ENCODE data around the gene SYNGR1. TPM values are rescaled to one million over a fixed set of nuclear protein-coding genes. Genes with fewer than 3 reads are reported as not detected.
A peak's percentile ranks its signal among the peaks of the same experiment; 100 is the strongest.
"Not testable (repeated sequence)": the region's sequence is repeated elsewhere in the genome, so short reads cannot be mapped to it uniquely, and the experiment has no call there.

SYNGR1 gene
- total RNA-seq, 1 experiment from 2014 or later, result 47.7 TPM

GRCh38 chr22:39320616-39321029, 29.2 kb upstream of the SYNGR1 start:
- H3K79me2 ChIP-seq (ENCODE audit: low read length), result peaks cover 36% of the 10 kb centered on the region
- DNase-seq; H2AFZ ChIP-seq (ENCODE audit: low read length); H3K27me3 ChIP-seq (ENCODE audit: low read length); H3K9me2 ChIP-seq (replicated peaks; ENCODE audit: insufficient read depth, low read length); H3K9me3 ChIP-seq (ENCODE audit: low read length): not testable (repeated sequence)
- peak overlapping the region; percentile 99 for H3K4me2 ChIP-seq (ENCODE audit: low read depth, low read length, poor library complexity, severe bottlenecking)
- H3K4me1 ChIP-seq (ENCODE audit: low read length), result peaks cover 32% of the 10 kb centered on the region
- H4K20me1 ChIP-seq (ENCODE audit: insufficient read depth, low read depth, low read length), result peaks cover 35% of the 10 kb centered on the region
- peak overlapping the region; percentile 99 for H3K9ac ChIP-seq (ENCODE audit: low read length)
- H3K4me3 ChIP-seq (ENCODE audit: low read length), result peak overlapping the region; percentile 81; the same call in 1 of the 2 replicates
- H3K36me3 ChIP-seq (ENCODE audit: insufficient read depth, low read length), result peaks cover 34% of the 10 kb centered on the region
- H3K27ac ChIP-seq (ENCODE audit: low read length), result peak overlapping the region; percentile 95; the same call in 1 of the 2 replicates

GRCh38 chr22:39325392-39325932, 24.3 kb upstream of the SYNGR1 start:
- H2AFZ ChIP-seq (ENCODE audit: low read length), result no peak overlapping the region

GRCh38 chr22:39327995-39328754, 21.6 kb upstream of the SYNGR1 start:
- Histone ChIP-seq H3K9me3 (ENCODE audit: low read length) (no peaks in the 10 kb centered on the region), H4K20me1 (ENCODE audit: insufficient read depth, low read depth, low read length) (no peaks in the 10 kb centered on the region), H3K36me3 (ENCODE audit: insufficient read depth, low read length) (no peaks in the 10 kb centered on the region), H3K9ac (ENCODE audit: low read length) (no peak overlapping the region), H3K27ac (ENCODE audit: low read length) (no peak overlapping the region), H3K27me3 (ENCODE audit: low read length) (no peaks in the 10 kb centered on the region), H3K79me2 (ENCODE audit: low read length) (no peaks in the 10 kb centered on the region), H3K4me1 (ENCODE audit: low read length) (no peaks in the 10 kb centered on the region), H3K9me2 (replicated peaks; ENCODE audit: insufficient read depth, low read length) (no peaks in the 10 kb centered on the region), H2AFZ (ENCODE audit: low read length) (no peak overlapping the region), H3K4me2 (ENCODE audit: low read depth, low read length, poor library complexity, severe bottlenecking) (no peak overlapping the region), H3K4me3 (ENCODE audit: low read length) (no peak overlapping the region)
- DNase-seq, result no peak

More at GRCh38 chr22:39325392-39325932, 24.3 kb upstream of the SYNGR1 start:
- Histone ChIP-seq H3K4me3 (ENCODE audit: low read length) (no peak overlapping the region), H3K27me3 (ENCODE audit: low read length) (no peaks in the 10 kb centered on the region), H3K27ac (ENCODE audit: low read length) (no peak overlapping the region), H3K4me1 (ENCODE audit: low read length) (peaks cover 2% of the 10 kb centered on the region; the same call in 1 of the 2 replicates), H3K36me3 (ENCODE audit: insufficient read depth, low read length) (no peaks in the 10 kb centered on the region), H3K9me3 (ENCODE audit: low read length) (no peaks in the 10 kb centered on the region), H3K9me2 (replicated peaks; ENCODE audit: insufficient read depth, low read length) (no peaks in the 10 kb centered on the region), H3K79me2 (ENCODE audit: low read length) (no peaks in the 10 kb centered on the region), H3K9ac (ENCODE audit: low read length) (no peak overlapping the region), H3K4me2 (ENCODE audit: low read depth, low read length, poor library complexity, severe bottlenecking) (no peak overlapping the region), H4K20me1 (ENCODE audit: insufficient read depth, low read depth, low read length) (no peaks in the 10 kb centered on the region)
- DNase-seq, result no peak

- not testable (repeated sequence) for H2AFZ ChIP-seq (ENCODE audit: low read length); DNase-seq; H3K4me2 ChIP-seq (ENCODE audit: low read depth, low read length, poor library complexity, severe bottlenecking); H4K20me1 ChIP-seq (ENCODE audit: insufficient read depth, low read depth, low read length); H3K4me1 ChIP-seq (ENCODE audit: low read length); H3K27me3 ChIP-seq (ENCODE audit: low read length); H3K9me2 ChIP-seq (replicated peaks; ENCODE audit: insufficient read depth, low read length); H3K4me3 ChIP-seq (ENCODE audit: low read length); H3K9ac ChIP-seq (ENCODE audit: low read length); H3K36me3 ChIP-seq (ENCODE audit: insufficient read depth, low read length); H3K79me2 ChIP-seq (ENCODE audit: low read length); H3K9me3 ChIP-seq (ENCODE audit: low read length); H3K27ac ChIP-seq (ENCODE audit: low read length)
These were observed 19.2 kb upstream of the SYNGR1 start for GRCh38 chr22:39330553-39330952.

GRCh38 chr22:39332441-39333064, 17.2 kb upstream of the SYNGR1 start:
- no peaks in the 10 kb centered on the region for H3K9me2 ChIP-seq (replicated peaks; ENCODE audit: insufficient read depth, low read length)
- H3K27ac ChIP-seq (ENCODE audit: low read length), result no peak overlapping the region
- no peaks in the 10 kb centered on the region for H3K36me3 ChIP-seq (ENCODE audit: insufficient read depth, low read length)
- DNase-seq, result no peak
- H3K4me2 ChIP-seq (ENCODE audit: low read depth, low read length, poor library complexity, severe bottlenecking), result no peak overlapping the region
- H4K20me1 ChIP-seq (ENCODE audit: insufficient read depth, low read depth, low read length), result no peaks in the 10 kb centered on the region
- no peaks in the 10 kb centered on the region for H3K9me3 ChIP-seq (ENCODE audit: low read length)
- no peaks in the 10 kb centered on the region for H3K27me3 ChIP-seq (ENCODE audit: low read length)
- H3K9ac ChIP-seq (ENCODE audit: low read length), result no peak overlapping the region
- H3K4me3 ChIP-seq (ENCODE audit: low read length), result no peak overlapping the region
- no peaks in the 10 kb centered on the region for H3K79me2 ChIP-seq (ENCODE audit: low read length)
- no peaks in the 10 kb centered on the region for H3K4me1 ChIP-seq (ENCODE audit: low read length)
- no peak overlapping the region for H2AFZ ChIP-seq (ENCODE audit: low read length)

- no peak for DNase-seq
- no peak overlapping the region for H3K4me2 ChIP-seq (ENCODE audit: low read depth, low read length, poor library complexity, severe bottlenecking)
- no peaks in the 10 kb centered on the region for H3K27me3 ChIP-seq (ENCODE audit: low read length)
- no peak overlapping the region for H2AFZ ChIP-seq (ENCODE audit: low read length)
- H3K9me2 ChIP-seq (replicated peaks; ENCODE audit: insufficient read depth, low read length), result no peaks in the 10 kb centered on the region
- H3K9ac ChIP-seq (ENCODE audit: low read length), result no peak overlapping the region
- no peaks in the 10 kb centered on the region for H3K4me1 ChIP-seq (ENCODE audit: low read length)
- no peaks in the 10 kb centered on the region for H3K36me3 ChIP-seq (ENCODE audit: insufficient read depth, low read length)
- no peak overlapping the region for H3K4me3 ChIP-seq (ENCODE audit: low read length)
- H4K20me1 ChIP-seq (ENCODE audit: insufficient read depth, low read depth, low read length), result no peaks in the 10 kb centered on the region
- no peak overlapping the region for H3K27ac ChIP-seq (ENCODE audit: low read length)
- H3K79me2 ChIP-seq (ENCODE audit: low read length), result no peaks in the 10 kb centered on the region
- H3K9me3 ChIP-seq (ENCODE audit: low read length), result no peaks in the 10 kb centered on the region
These were observed 13.4 kb upstream of the SYNGR1 start for GRCh38 chr22:39336411-39336810.

- H4K20me1 ChIP-seq (ENCODE audit: insufficient read depth, low read depth, low read length); H3K9ac ChIP-seq (ENCODE audit: low read length); DNase-seq; H3K9me3 ChIP-seq (ENCODE audit: low read length); H3K27ac ChIP-seq (ENCODE audit: low read length); H3K4me2 ChIP-seq (ENCODE audit: low read depth, low read length, poor library complexity, severe bottlenecking); H3K27me3 ChIP-seq (ENCODE audit: low read length); H2AFZ ChIP-seq (ENCODE audit: low read length); H3K4me1 ChIP-seq (ENCODE audit: low read length); H3K4me3 ChIP-seq (ENCODE audit: low read length); H3K79me2 ChIP-seq (ENCODE audit: low read length); H3K9me2 ChIP-seq (replicated peaks; ENCODE audit: insufficient read depth, low read length); H3K36me3 ChIP-seq (ENCODE audit: insufficient read depth, low read length): not testable (repeated sequence)
These were observed 10.0 kb upstream of the SYNGR1 start for GRCh38 chr22:39339775-39340174.

- no peak for DNase-seq
- Histone ChIP-seq H3K79me2 (ENCODE audit: low read length) (no peaks in the 10 kb centered on the region), H3K27me3 (ENCODE audit: low read length) (no peaks in the 10 kb centered on the region), H3K27ac (ENCODE audit: low read length) (no peak overlapping the region), H3K4me1 (ENCODE audit: low read length) (peaks cover 7% of the 10 kb centered on the region; the same call in 1 of the 2 replicates), H4K20me1 (ENCODE audit: insufficient read depth, low read depth, low read length) (no peaks in the 10 kb centered on the region), H3K9me2 (replicated peaks; ENCODE audit: insufficient read depth, low read length) (no peaks in the 10 kb centered on the region), H3K9me3 (ENCODE audit: low read length) (no peaks in the 10 kb centered on the region), H3K9ac (ENCODE audit: low read length) (no peak overlapping the region), H3K4me2 (ENCODE audit: low read depth, low read length, poor library complexity, severe bottlenecking) (no peak overlapping the region), H3K36me3 (ENCODE audit: insufficient read depth, low read length) (no peaks in the 10 kb centered on the region), H2AFZ (ENCODE audit: low read length) (no peak overlapping the region), H3K4me3 (ENCODE audit: low read length) (no peak overlapping the region)
These were observed 8.6 kb upstream of the SYNGR1 start for GRCh38 chr22:39341179-39341578.
